HAP-1 (cell line): ENCODE results near the gene ZNF782.
"Not testable (repeated sequence)": the region's sequence is repeated elsewhere in the genome, so short reads cannot be mapped to it uniquely, and the experiment has no call there.

Source experiments
- DNase-seq, 2 experiments: peaks; one replicate each; pipeline ENCODE4 v3.0.0-alpha.2; 2016 to 2020; ENCODE audit warnings: low spot score in 2 of 2
- H3K27me3 ChIP-seq: fragments of 250-450 bp; sonication (Bioruptor Pico); 2 replicates; pipeline ENCODE4 v1.5.1; 2020; ENCODE audit warnings: low read depth, mild to moderate bottlenecking, moderate library complexity
- H3K36me3 ChIP-seq: fragments of 250-450 bp; sonication (Bioruptor Pico); replicated peaks from 2 replicates; pipeline ENCODE4 v1.5.1; 2020; ENCODE audit warnings: mild to moderate bottlenecking
- H3K4me1 ChIP-seq: fragments of 250-450 bp; sonication (Bioruptor Pico); 2 replicates; pipeline ENCODE4 v1.5.1; 2020; ENCODE audit warnings: mild to moderate bottlenecking
- H3K4me3 ChIP-seq: fragments of 250-450 bp; sonication (Bioruptor Pico); 2 replicates; pipeline ENCODE4 v1.5.1; 2020; ENCODE audit warnings: mild to moderate bottlenecking, moderate library complexity
- H3K9me3 ChIP-seq: fragments of 250-450 bp; sonication (Bioruptor Pico); 2 replicates; pipeline ENCODE4 v1.5.1; 2020; ENCODE audit warnings: mild to moderate bottlenecking, moderate library complexity
- in situ Hi-C: fragments of 300-500 bp; cut with MboI; formaldehyde crosslinking; loops from 3 replicates; pipeline ENCODE4 v1.14.3; 2020; ENCODE audit warnings: low sequenced_read_pairs, inconsistent platforms, mixed read lengths

ZNF782 gene

DNA sequence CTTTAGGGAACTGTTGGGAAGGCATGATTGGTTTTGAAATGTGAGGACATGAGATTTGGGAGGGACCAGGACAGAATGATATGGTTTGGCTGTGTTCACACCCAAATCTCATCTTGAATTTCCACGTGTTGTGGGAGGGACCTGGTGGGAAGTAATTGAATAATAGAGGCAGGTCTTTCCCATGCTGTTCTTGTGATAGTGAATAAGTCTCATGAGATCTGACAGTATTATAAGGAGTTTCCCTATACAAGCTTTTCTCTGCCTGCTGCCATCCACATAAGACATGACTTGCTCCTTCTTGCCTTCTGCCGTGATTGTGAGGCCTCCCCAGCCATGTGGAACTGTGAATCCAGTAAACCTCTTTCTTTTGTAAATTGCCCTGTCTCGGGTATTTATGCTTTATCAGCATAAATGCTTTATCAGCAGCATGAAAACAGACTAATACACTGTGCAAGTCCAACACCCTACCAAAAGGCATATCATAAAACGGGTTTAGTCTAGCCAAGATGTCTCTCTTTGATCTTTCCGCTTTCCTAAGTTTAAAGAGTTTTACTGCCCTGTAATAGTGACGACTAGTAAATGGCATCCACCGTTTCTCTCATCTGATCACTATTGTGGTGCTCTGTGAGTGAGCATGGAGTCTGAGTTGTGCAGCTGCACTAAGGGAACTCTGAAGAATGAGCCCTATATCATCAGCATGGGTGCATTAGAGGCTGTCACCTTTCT is 12.9 kb upstream of the ZNF782 start:
- H3K36me3 ChIP-seq: no peaks in the 10 kb centered on the region
- 0 out of 2 replicates have a peak, but pooled peaks cover 2% of the 10 kb centered on the region for H3K9me3 ChIP-seq
- no peaks in the 10 kb centered on the region for H3K4me1 ChIP-seq
- no peak overlapping the region for H3K4me3 ChIP-seq
- no peaks in the 10 kb centered on the region for H3K27me3 ChIP-seq
- in situ Hi-C loops: loop anchor here (10.0 kb wide), 1 partner anchor 528 kb away; no protein-coding TSS in a partner anchor
- DNase-seq: no peak

GRCh38 chr9:96865240-96865639 is 10.9 kb upstream of the ZNF782 start:
- in situ Hi-C loops: loop anchor here (10.0 kb wide), 1 partner anchor 530 kb away; no protein-coding TSS in a partner anchor

DNA sequence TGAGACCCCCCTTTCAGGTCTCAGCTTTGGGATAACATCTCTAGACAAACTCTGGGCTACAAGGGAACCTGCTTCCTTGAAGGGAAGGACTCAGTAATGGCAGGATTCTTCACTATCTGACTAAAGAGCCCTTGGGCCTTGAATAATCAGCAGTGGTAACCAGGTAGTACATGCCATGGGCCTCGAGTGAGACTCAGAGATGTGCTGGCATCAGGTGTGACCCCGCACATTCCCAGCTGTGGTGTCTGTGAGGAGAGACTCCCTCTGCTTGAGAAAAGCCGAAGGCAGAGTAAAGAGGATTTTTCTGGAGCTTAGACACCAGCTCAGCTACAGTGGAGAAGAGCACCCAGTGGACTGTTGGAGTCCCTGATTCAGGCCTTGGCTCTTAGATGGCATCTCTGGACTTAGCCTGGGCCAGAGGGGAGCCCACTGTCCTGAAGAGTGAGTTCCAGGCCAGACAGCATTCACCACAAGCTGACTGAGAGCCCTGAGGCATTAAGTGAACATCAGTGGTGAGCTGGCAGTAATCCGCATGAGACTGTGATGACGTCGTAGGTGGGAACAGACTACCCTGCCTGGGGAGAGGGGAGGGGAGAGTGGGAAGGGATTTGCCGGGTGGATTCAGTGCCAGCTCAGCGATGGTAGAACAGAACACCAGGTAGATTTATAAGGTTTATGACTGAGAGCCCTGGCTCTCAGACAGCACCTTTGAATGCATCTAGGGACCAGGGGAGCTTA is 5.3 kb upstream of the ZNF782 start:
- Histone ChIP-seq H3K4me1 (peaks cover 3% of the 10 kb centered on the region; the same call in 1 of the 2 replicates), H3K4me3 (no peak overlapping the region), H3K36me3 (no peaks in the 10 kb centered on the region), H3K27me3 (no peaks in the 10 kb centered on the region), H3K9me3 (no peaks in the 10 kb centered on the region)
- no peak for DNase-seq
- in situ Hi-C loops: loop anchor here (10.0 kb wide), 2 partner anchors 535 to 745 kb away; no protein-coding TSS in a partner anchor

More at GRCh38 chr9:96865240-96865639, 10.9 kb upstream of the ZNF782 start:
- H3K36me3 ChIP-seq, H3K9me3 ChIP-seq, H3K4me3 ChIP-seq, H3K27me3 ChIP-seq, H3K4me1 ChIP-seq, DNase-seq: not testable (repeated sequence)

GRCh38 chr9:96858670-96859069 is 4.4 kb upstream of the ZNF782 start:
- Histone ChIP-seq H3K36me3 (no peaks in the 10 kb centered on the region), H3K4me3 (no peak overlapping the region), H3K4me1 (peaks cover 5% of the 10 kb centered on the region; the same call in 1 of the 2 replicates), H3K27me3 (no peaks in the 10 kb centered on the region), H3K9me3 (no peaks in the 10 kb centered on the region)
- in situ Hi-C loops: loop anchor here (10.0 kb wide), 1 partner anchor 746 kb away; no protein-coding TSS in a partner anchor
- DNase-seq: no peak

GRCh38 chr9:96858018-96858573 is 3.8 kb upstream of the ZNF782 start:
- no peaks in the 10 kb centered on the region for H3K27me3 ChIP-seq
- peaks cover 5% of the 10 kb centered on the region; the same call in 1 of the 2 replicates for H3K4me1 ChIP-seq
- no peak overlapping the region for H3K4me3 ChIP-seq
- H3K36me3 ChIP-seq: no peaks in the 10 kb centered on the region
- DNase-seq: no peak
- H3K9me3 ChIP-seq: no peaks in the 10 kb centered on the region
- in situ Hi-C loops: loop anchor here (10.0 kb wide), 1 partner anchor 747 kb away; no protein-coding TSS in a partner anchor

GRCh38 chr9:96856363-96857286 is 2.3 kb upstream of the ZNF782 start:
- in situ Hi-C loops: loop anchor here (10.0 kb wide), 1 partner anchor 748 kb away; no protein-coding TSS in a partner anchor
- Histone ChIP-seq H3K4me3 (no peak overlapping the region), H3K9me3 (no peaks in the 10 kb centered on the region), H3K27me3 (no peaks in the 10 kb centered on the region), H3K36me3 (no peaks in the 10 kb centered on the region), H3K4me1 (peaks cover 5% of the 10 kb centered on the region; the same call in 1 of the 2 replicates)
- peak; percentile 75 to 83 for DNase-seq

GRCh38 chr9:96854651-96855273 is 448 bp upstream of the ZNF782 start:
- H3K9me3 ChIP-seq: no peaks in the 10 kb centered on the region
- in situ Hi-C loops: loop anchor here (10.0 kb wide), 1 partner anchor 750 kb away; no protein-coding TSS in a partner anchor
- no peaks in the 10 kb centered on the region for H3K27me3 ChIP-seq
- H3K4me1 ChIP-seq: peaks cover 5% of the 10 kb centered on the region; the same call in 1 of the 2 replicates
- H3K36me3 ChIP-seq: no peaks in the 10 kb centered on the region; the same call in 1 of the 2 replicates
- H3K4me3 ChIP-seq: peak overlapping the region; percentile 85
- no peak for DNase-seq

GRCh38 chr9:96852676-96853075 is 1.6 kb downstream of the ZNF782 start:
- peaks cover 4% of the 10 kb centered on the region for H3K9me3 ChIP-seq
- peaks cover 5% of the 10 kb centered on the region; the same call in 1 of the 2 replicates for H3K4me1 ChIP-seq
- H3K27me3 ChIP-seq: no peaks in the 10 kb centered on the region
- DNase-seq: no peak
- in situ Hi-C loops: loop anchor here (10.0 kb wide), 1 partner anchor 752 kb away; no protein-coding TSS in a partner anchor
- no peak overlapping the region for H3K4me3 ChIP-seq
- H3K36me3 ChIP-seq: no peaks in the 10 kb centered on the region; the same call in 1 of the 2 replicates

GRCh38 chr9:96844040-96844439 is 10.3 kb downstream of the ZNF782 start:
- peaks cover 11% of the 10 kb centered on the region; the same call in 1 of the 2 replicates for H3K36me3 ChIP-seq

DNA sequence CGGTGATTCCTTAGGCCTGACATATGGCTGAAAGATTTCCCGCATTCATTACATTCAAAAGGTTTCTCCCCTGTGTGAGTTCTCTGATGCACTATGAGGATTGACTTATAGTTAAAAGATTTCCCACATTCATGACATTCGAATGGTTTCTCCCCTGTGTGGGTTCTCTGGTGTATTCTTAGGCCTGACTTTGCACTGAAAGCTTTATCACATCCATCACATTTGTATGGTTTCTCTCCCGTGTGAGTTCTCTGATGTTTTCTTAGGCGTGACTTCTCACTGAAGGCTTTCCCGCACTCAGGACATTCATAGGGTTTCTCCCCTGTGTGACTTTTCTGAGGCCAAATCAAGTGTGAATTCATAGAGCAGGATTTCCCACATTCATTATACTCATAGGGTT is 35.8 kb downstream of the ZNF782 start:
- no peaks in the 10 kb centered on the region for H3K4me1 ChIP-seq
- H3K27me3 ChIP-seq: no peaks in the 10 kb centered on the region
- DNase-seq: no peak
- H3K4me3 ChIP-seq: no peak overlapping the region
- H3K9me3 ChIP-seq: peaks cover 33% of the 10 kb centered on the region
- in situ Hi-C loops: no loop called here
- H3K36me3 ChIP-seq: peaks cover 3% of the 10 kb centered on the region; the same call in 1 of the 2 replicates

More at GRCh38 chr9:96844040-96844439, 10.3 kb downstream of the ZNF782 start:
- in situ Hi-C loops: no loop called here
- no peaks in the 10 kb centered on the region for H3K4me1 ChIP-seq
- H3K9me3 ChIP-seq: peaks cover 8% of the 10 kb centered on the region; the same call in 1 of the 2 replicates
- DNase-seq: no peak
- H3K27me3 ChIP-seq: no peaks in the 10 kb centered on the region
- H3K4me3 ChIP-seq: no peak overlapping the region

DNA sequence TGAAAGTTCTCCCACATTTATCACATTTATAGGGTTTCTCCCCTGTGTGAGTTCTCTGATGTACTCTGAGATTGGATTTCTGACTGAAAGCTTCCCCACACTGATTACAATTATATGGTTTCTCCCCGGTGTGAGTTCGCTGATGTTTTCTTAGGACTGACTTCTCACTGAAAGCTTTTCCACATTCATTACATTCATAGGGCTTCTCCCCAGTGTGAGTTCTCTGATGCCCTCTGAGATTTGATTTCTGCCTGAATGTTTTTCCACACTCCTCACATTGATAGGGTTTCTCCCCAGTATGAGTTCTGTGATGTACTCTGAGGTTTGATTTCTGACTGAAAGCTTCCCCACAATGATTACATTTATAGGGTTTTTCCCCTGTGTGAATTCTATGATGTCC is 36.3 kb downstream of the ZNF782 start:
- H3K4me3 ChIP-seq: no peak overlapping the region
- H3K4me1 ChIP-seq: no peaks in the 10 kb centered on the region
- no peak for DNase-seq
- in situ Hi-C loops: no loop called here
- peaks cover 3% of the 10 kb centered on the region; the same call in 1 of the 2 replicates for H3K36me3 ChIP-seq
- peaks cover 33% of the 10 kb centered on the region for H3K9me3 ChIP-seq
- no peaks in the 10 kb centered on the region for H3K27me3 ChIP-seq

- DNase-seq: no peak
- Histone ChIP-seq H3K4me1 (no peaks in the 10 kb centered on the region), H3K27me3 (no peaks in the 10 kb centered on the region), H3K36me3 (no peaks in the 10 kb centered on the region), H3K9me3 (peaks cover 26% of the 10 kb centered on the region), H3K4me3 (no peak overlapping the region)
- in situ Hi-C loops: no loop called here
Measured at GRCh38 chr9:96813607-96814006, 40.7 kb downstream of the ZNF782 start.
